Measurements from ENCODE around the gene ZAR1.
"Not testable (repeated sequence)": the region's sequence is repeated elsewhere in the genome, so short reads cannot be mapped to it uniquely, and the experiment has no call there.

Gene ZAR1, protein sequence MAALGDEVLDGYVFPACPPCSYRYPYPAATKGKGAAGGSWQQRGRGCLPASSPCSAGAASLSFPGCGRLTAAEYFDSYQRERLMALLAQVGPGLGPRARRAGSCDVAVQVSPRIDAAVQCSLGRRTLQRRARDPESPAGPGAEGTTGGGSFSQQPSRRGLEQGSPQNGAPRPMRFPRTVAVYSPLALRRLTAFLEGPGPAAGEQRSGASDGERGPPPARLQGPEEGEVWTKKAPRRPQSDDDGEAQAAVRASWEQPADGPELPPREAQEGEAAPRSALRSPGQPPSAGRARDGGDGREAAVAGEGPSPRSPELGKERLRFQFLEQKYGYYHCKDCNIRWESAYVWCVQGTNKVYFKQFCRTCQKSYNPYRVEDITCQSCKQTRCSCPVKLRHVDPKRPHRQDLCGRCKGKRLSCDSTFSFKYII

DNA sequence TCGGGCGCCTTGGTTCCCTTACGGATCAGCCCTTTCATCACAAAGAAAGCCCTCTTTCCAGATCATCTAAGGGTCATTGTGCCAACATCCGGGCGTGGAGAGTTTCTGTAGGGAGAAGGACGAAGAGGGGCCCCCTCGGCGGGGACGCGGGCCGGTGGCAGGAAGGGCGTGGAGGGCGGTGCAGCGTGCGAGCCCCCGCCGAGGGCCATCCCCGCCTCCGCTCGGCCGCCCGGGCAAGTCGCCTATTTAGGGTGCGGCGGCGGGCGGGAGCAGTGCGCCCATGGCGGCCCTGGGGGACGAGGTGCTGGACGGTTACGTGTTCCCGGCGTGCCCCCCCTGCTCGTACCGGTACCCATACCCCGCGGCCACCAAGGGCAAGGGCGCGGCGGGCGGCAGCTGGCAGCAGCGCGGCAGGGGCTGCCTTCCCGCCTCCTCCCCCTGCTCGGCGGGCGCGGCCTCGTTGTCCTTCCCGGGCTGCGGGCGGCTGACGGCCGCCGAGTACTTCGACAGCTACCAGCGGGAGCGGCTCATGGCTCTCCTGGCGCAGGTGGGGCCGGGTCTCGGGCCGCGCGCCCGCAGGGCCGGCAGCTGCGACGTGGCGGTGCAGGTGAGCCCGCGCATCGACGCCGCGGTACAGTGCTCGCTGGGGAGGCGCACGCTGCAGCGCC is at the start of gene ZAR1:
Gene ZAR1, plus strand, starts transcription at position 241 of the 668 bp plus-strand sequence. Its CDS starts 40 bp downstream, at position 281.
- CTCF ChIA-PET, result interaction anchor here (1.3 kb wide), 1 partner anchor 56 kb away, joined by 3 read pairs; no protein-coding TSS in a partner anchor
- POLR2A ChIA-PET, result no interaction called here
- no peak for TF ChIP-seq CTCF (IDR thresholded peaks at IDR 0.05; ENCODE audit: insufficient read depth, low read length, missing control alignments)
- no peak within 1 kb of the TSS for H3K4me3 ChIP-seq (ENCODE audit: low read depth, low read length)
- DNase-seq (ENCODE audit: low read depth, low spot score), result no peak

DNA sequence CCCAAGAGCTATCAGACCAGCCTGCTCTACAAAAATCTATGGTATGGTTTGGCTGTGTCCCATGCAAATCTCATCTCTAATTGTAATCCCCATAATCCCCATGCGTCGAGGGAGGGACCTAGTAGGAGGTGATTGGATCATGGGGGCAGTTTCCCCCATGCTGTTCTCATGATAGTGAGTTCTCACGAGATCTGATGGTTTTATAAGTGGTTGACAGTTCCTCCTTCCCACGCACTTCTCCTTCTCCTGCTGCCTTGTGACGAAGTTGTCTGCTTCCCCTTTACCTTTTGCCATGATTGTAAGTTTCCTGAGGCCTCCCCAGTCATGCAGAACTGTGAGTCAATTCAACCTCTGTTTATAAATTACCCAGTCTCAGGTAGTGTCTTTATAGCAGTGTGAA is 49.1 kb upstream of the ZAR1 start:
- CTCF ChIA-PET; POLR2A ChIA-PET; DNase-seq (ENCODE audit: low read depth, low spot score): not testable (repeated sequence)

DNA sequence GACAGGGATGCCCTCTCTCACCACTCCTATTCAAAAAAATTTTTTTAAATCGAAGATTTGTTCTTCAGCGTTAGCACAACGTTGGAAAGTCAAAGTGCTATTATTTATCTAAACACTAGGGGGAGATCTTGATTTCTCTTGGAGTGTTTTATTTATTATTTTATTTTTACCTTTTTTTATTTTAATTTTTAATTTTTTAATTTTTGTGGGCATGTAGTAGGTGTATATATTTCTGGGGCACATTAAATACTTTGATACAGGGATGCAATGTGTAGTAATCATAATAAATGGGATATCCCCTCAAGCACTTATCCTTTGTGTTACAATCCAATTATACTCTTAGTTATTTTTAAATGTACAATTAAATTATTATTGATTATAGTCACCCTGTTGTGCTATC is 44.3 kb upstream of the ZAR1 start:
- no peak for DNase-seq (ENCODE audit: low read depth, low spot score)
- TF ChIP-seq CTCF (IDR thresholded peaks at IDR 0.05; ENCODE audit: insufficient read depth, low read length, missing control alignments), result no peak
- CTCF ChIA-PET, result interaction anchor here (0.9 to 2.1 kb wide), 7 partner anchors 9 to 141 kb away, joined by 3 to 14 read pairs (median 3); no protein-coding TSS in a partner anchor

More for the DNA sequence above, 49.1 kb upstream of the ZAR1 start:
- H3K4me3 ChIP-seq (ENCODE audit: low read depth, low read length), result not testable (repeated sequence)

GRCh38 chr4:48446642-48447041 is 43.4 kb upstream of the ZAR1 start:
- H3K4me3 ChIP-seq (ENCODE audit: low read depth, low read length), result no peak overlapping the region
- DNase-seq (ENCODE audit: low read depth, low spot score), result no peak
- ChIA-PET CTCF (interaction anchor here (0.9 to 2.1 kb wide), 6 partner anchors 8 to 142 kb away, joined by 3 to 14 read pairs (median 4); no protein-coding TSS in a partner anchor), POLR2A (no interaction called here)
- no peak for TF ChIP-seq CTCF (IDR thresholded peaks at IDR 0.05; ENCODE audit: insufficient read depth, low read length, missing control alignments)

More for the DNA sequence above, 44.3 kb upstream of the ZAR1 start:
- no peak overlapping the region for H3K4me3 ChIP-seq (ENCODE audit: low read depth, low read length)
- POLR2A ChIA-PET, result no interaction called here

- ChIA-PET POLR2A (no interaction called here), CTCF (no interaction called here)
- TF ChIP-seq CTCF (IDR thresholded peaks at IDR 0.05; ENCODE audit: insufficient read depth, low read length, missing control alignments), result no peak
- no peak overlapping the region for H3K4me3 ChIP-seq (ENCODE audit: low read depth, low read length)
- DNase-seq (ENCODE audit: low read depth, low spot score), result no peak
Measured at GRCh38 chr4:48449151-48449550, 40.9 kb upstream of the ZAR1 start.

DNA sequence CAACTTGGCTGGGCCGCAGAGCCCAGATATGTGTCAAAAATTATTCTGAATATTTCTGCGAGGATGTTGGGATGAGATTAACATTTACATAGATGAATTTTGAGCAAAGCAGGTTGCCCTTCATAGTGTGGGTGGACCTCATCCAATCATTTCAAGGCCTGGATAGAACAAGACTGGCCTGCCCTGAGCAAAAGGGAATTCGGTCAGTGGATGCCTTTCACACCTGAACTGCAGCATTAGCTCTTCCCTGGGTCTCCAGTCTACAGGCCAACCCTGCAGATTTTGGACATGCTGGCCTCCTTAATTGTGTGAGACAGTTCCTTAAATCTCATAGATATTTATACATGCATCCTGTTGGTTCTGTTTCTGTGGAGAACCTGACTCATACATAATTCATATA is 39.3 kb upstream of the ZAR1 start:
- ChIA-PET POLR2A (no interaction called here), CTCF (interaction anchor here (0.7 kb wide), 1 partner anchor 95 kb away, joined by 3 read pairs; no protein-coding TSS in a partner anchor)
- TF ChIP-seq CTCF (IDR thresholded peaks at IDR 0.05; ENCODE audit: insufficient read depth, low read length, missing control alignments), result no peak
- DNase-seq (ENCODE audit: low read depth, low spot score), result no peak
- no peak overlapping the region for H3K4me3 ChIP-seq (ENCODE audit: low read depth, low read length)

- CTCF ChIA-PET, result interaction anchor here (0.7 kb wide), 1 partner anchor 94 kb away, joined by 3 read pairs; no protein-coding TSS in a partner anchor
- H3K4me3 ChIP-seq (ENCODE audit: low read depth, low read length); POLR2A ChIA-PET; DNase-seq (ENCODE audit: low read depth, low spot score): not testable (repeated sequence)
Measured at GRCh38 chr4:48451656-48452055, 38.4 kb upstream of the ZAR1 start.

All from AG04449 (cell line).